GM21576 (cell line): ENCODE measurements around the gene PPP1R9B.

ENCODE experiments used
- ATAC-seq: cut with Tn5 transposase; IDR thresholded peaks from one replicate; pipeline ENCODE4 v1.9.1; 2021; ENCODE audit warnings: mild to moderate bottlenecking, moderate library complexity; ENCODE audit not compliant: unreplicated experiment

PPP1R9B gene

GRCh38 chr17:50187751-50188530, 37.5 kb upstream of the PPP1R9B start:
- ATAC-seq: no peak

DNA sequence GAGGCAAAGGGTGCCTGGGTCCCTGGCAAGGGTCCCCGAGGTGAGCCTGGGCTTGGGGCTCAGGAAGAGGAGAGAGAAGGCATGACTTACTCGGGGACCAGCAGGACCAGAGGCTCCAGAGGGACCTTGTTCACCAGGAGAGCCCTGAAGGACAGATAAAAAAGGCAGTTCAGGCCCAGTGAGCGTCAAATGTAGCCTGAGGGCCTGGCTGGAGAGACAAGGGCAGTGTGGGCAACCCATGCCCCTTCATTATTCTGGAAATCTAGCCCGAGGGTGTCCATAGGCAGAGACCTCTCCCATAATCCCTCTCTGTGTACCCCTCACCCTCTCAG, 36.9 kb upstream of the PPP1R9B start:
- ATAC-seq: no peak

GRCh38 chr17:50186661-50187393, 36.4 kb upstream of the PPP1R9B start:
- no peak for ATAC-seq

GRCh38 chr17:50185631-50186471, 35.4 kb upstream of the PPP1R9B start:
- ATAC-seq: no peak

- no peak for ATAC-seq
Observed at GRCh38 chr17:50184611-50185398, 34.3 kb upstream of the PPP1R9B start.

DNA sequence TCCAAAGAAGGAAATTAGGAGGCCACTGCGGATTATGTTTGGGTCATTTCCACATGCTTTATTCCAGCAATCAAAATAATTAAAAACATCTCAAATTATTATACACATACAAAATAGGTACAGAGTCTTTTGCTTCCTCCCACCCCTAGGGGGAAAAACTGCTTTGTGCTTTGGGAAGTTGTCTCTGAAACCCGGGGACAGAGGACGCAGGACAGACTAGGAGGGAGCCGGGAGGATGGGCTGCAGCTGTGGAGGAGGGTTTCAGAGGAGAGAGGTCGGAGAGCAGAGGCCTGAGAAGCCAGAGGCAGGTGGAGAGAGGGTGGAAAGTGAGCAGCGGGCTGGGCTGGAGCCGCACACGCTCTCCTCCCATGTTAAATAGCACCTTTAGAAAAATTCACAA, 33.6 kb upstream of the PPP1R9B start:
- ATAC-seq: no peak

DNA sequence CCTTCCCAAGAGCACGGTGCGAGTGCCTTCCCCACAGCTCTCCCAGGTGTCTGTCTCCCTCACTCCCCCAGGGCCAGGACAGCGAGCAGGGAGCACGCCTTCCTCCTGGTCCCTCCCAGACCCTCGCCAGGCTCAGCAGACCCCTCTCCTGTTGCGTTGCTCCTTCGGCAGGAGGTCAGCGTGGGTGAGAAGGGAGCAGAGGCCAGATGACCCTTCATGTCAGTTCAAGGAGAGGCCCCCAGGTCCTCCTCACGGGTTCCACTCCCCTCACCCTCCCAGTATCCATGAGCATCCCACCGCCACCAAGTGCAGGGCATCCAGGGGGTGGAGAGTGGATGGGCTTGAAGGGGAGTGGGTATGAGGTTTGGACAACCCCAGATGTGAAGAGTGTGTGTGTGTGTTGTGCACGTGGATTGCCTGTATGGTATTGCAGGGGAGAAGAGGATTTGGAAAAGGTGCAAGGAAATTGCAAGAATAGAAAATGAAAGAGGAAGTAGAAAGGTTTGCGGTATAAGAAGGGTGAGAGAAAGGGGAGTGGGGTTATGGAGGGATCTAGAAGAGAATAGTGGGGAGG, 33.0 kb upstream of the PPP1R9B start:
- no peak for ATAC-seq

GRCh38 chr17:50182783-50183420, 32.4 kb upstream of the PPP1R9B start:
- ATAC-seq: no peak

DNA sequence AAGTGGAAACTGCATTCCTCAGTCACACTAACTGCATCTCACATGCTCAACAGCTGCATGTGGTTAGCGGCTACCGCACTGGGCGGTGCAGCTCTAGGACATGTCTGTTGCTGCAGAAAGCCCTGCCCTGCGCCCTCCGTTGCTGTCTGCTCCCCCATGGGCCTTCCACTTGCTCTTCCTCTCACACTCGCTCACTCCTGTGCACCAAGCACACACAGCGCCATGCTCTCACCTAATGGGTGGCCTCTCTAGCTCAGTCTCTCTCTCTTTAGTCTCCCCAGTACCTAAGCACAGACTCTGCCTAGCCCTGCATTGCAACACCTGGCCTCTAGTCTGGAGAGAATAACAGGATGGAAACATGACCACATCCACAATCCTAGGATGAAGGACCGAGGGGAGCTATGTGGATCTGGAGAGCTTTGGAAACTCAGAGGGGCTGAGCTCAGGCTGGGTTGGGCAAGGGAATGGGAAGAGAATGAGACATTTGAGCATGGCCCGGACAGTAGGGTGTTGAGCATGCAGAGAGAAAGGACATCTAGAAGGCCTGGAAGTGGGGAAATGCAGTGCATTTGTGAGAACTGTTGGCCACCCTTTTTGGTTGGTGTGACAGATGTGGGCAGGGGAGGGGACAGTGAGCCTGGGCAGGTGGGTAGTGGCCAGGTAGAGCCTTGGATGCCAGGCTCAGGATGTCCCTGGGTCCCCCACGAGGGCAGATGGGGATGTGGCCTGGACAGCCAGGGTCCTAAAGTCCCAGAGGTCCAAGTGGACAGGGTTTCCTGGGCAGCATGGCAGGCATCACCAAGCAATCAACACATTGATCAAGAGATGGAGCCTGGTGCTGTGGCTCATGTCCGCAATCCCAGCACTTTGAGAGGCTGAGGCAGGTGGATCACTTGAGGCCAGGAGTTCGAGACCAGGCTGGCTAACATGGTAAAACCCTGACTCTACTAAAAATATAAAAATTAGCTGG, 31.4 kb upstream of the PPP1R9B start:
- no peak for ATAC-seq

- no peak for ATAC-seq
Observed at GRCh38 chr17:50181144-50181543, 30.7 kb upstream of the PPP1R9B start.

DNA sequence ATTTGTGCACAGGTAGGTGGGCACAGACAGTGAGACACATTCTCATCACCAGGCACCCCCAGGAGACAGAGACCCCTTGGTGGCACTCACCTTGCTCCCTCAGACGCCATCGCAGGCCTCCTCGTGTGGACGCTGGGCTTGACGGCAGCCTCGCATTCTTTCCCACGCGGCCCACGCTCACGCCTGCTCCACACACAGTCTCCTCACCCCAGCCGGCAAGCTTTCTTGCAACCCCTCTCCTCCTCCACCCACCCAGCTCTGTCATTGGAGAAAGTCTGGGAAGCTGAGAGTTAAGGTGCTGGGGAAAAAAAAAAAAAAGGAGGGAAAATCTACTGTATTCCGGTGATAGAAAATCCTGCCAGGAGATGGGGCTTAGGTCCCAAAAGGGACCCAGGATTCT, 30.1 kb upstream of the PPP1R9B start:
- ATAC-seq: no peak

DNA sequence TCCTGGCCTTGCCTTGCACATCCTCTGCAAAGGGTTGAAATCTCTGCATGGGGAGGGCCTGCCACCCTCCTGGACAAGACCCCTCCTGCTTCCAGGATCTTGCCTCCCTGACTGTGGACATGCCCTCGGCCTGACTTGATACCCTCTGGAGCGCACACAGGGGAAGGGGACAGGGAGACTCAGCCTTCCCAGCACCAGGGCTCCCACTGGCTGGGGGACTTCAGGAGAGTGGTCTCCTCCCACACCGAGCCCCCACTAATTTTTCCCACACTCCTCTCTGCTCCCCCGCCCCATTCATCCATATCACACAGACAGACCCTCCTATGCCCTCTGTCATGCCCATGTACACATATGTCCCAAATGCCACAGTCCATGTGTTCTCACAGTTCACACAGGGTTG, 29.6 kb upstream of the PPP1R9B start:
- ATAC-seq: no peak

- no peak for ATAC-seq
Observed at GRCh38 chr17:50177983-50178834, 27.7 kb upstream of the PPP1R9B start.

- ATAC-seq: no peak
Observed at GRCh38 chr17:50177476-50177875, 27.0 kb upstream of the PPP1R9B start.

DNA sequence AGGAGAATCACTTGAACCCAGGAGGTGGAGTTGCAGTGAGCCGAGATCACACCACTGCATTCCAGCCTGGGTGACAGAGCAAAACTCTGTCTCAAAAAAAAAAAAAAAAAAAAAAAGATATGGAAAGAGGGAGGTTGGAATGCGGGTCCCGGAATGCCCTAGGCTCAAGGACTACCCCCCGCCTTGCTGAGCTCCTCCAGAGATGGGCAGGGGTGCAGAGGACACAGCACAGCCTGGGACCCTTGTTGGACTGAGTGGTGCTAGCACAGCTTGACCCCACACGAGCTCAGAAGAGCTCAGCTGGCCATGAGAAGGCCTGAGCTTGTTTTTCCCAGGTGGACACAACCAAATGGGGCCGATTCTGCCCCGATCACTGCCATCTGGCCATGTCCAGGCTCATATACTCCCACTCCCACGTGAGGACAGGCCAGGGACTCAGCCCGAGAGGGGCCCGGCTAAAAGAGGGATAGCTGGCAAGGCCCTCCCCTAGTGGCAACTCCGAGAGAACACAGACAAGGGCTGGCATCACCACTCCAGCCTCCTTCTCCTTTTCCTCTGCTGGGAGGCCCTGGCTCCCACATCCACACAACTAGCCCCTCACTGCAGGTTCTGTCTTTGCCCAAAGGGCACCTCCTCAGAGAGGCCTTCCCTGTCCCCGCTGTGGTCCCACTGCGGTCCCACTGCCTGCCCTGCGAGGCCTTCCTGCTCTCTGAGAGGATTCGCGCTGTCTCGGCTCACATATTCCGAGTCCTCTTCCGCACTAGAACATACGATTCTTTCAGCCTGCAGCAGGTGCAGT, 26.3 kb upstream of the PPP1R9B start:
- ATAC-seq: no peak

DNA sequence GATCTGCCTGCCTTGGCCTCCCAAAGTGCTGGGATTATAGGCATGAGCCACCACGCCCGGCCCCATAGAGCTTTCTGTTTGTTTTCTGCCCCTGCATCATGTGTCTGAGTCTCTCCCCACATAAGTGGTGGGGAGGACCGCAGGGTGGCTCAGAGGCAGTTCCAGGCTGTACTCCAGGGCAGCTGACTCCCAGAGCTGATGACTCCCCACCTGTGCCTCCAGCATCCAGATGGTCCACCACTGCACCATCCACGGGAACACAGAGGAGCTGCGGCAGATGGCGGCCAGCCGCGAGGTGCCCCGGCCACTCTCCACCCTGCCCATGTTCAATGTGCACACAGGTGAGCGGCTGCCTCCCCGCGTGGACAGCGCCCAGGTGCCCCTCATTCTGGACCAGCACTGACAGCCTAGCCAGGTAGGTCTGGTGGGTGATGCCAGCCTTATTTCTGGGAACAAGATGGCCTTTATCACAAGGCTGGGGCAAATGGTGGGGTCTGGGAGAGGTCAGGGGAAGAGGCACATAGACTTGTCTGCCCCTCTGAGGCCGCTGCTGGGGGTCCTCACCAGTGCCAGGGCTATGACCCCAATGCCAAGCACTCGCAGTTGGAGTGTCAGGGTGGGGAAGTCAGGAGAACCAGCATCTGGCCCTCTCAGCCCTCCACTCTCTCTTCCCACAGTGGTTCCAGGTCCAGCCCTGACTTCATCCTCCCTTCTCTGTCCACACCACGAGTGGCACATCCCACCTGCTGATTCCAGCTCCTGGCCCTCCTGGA, 24.7 kb upstream of the PPP1R9B start:
- ATAC-seq: no peak
